GM19395 (cell line): Measurements from ENCODE around the gene RAB17.
A peak's percentile ranks its signal among the peaks of the same experiment; 100 is the strongest.

ENCODE experiments used
- ATAC-seq: cut with Tn5 transposase; IDR thresholded peaks from one replicate; pipeline ENCODE4 v1.9.1; 2021; ENCODE audit warnings: mild to moderate bottlenecking, moderate library complexity; ENCODE audit not compliant: unreplicated experiment

The RAB17 gene

DNA sequence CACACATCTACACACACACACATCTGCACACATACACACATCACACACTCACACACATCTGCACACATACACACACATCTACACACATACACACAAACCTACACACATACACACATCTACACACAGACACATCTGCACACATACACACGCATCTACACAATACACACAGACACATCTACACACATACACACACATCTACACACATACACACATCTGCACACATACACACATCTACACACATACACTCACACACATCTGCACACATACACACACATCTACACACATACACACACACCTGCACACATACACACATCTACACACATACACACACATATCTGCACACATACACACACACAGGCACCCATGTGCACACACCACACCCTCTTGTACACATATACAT, 24.6 kb downstream of the RAB17 start:
- no peak for ATAC-seq

GRCh38 chr2:237564526-237565131, 25.9 kb downstream of the RAB17 start:
- no peak for ATAC-seq

- ATAC-seq: no peak
Observed at GRCh38 chr2:237563816-237564215, 26.7 kb downstream of the RAB17 start.

DNA sequence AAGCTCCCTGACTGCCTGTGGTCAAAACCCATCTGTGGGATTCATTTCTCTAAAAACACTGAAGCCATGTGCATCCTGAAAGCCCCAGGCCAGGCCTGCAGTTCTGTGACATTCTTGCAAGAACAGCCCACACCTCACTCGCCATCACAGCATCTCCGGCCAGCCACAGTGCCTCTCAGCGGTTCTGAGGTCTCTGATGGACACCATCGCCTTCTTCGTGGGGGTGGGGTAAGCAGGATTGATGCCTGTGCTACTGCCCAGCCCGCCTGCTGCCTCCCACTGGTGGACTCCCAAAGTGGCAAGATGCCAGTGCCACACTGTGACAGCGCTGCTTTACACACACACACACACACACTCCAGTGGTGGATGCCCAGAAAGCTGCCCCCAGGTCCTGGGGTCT, 29.3 kb downstream of the RAB17 start:
- no peak for ATAC-seq

- ATAC-seq: no peak
Observed at GRCh38 chr2:237558961-237559641, 31.4 kb downstream of the RAB17 start.

- peak; percentile 56 for ATAC-seq
Observed at GRCh38 chr2:237557633-237558015, 32.9 kb downstream of the RAB17 start.

- ATAC-seq: peak; percentile 99
Observed at GRCh38 chr2:237556773-237557632, 33.5 kb downstream of the RAB17 start.

DNA sequence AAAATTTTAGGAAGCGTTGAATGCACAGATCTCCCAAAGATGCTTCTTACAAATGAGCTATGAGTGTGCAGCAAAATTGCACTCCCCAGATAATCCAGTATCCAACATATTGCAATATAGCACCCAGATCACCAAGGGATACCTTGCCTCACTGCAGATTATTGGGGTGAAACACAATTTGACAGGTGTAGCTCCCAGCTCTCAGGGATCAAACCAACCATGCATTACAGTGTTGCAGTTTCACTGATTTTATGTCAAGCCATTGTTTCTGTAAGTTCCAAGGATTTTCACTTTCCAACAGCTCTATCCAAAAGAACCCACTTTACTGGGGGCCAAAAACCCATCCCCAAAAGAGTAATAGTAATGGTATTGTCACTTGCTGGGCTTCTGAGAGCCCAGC, 35.0 kb downstream of the RAB17 start:
- no peak for ATAC-seq

GRCh38 chr2:237553948-237554347, 36.6 kb downstream of the RAB17 start:
- no peak for ATAC-seq

DNA sequence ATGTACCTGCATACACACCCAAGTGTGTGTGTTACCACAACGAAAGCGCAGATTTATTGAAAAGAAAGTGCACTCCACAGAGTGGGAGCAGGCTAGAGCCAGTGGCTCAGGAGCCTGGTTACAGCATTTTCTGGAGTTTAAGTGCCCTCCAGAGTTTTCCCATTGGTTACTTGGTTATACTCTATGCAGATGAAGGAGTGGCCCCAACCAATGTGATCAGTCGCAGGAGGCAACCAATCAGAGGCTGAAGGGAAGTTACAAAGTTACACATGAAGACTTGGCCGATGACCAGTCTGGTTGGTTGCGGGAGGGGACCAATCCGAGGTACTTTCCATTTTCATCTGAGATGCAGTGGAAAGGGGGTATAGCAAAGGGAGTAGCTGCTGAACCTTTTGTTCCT, 37.6 kb downstream of the RAB17 start:
- no peak for ATAC-seq

DNA sequence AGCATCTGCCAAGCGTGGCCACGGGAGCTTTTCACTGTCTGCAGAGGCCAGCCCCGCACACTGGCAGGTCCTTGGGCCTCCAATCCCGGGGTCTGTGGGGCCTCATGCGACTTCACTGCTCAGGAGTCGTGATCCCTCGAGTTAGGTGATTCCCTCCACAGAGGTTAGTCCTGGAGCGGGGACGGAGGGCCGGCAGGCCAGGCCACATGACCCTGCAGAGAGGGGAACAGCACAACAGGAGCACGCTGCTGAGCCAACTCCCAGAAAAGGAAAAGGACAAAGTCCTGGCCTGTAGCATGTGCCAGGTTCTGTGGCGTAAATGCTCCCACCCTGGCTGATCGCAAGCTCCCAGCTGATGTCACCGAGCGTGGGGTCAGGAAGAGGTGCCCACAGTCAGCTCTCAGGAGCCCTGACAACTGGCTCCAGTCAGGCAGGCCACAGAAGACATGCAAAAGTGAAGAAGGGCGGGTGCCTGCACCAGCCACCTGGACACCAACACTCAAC, 39.4 kb downstream of the RAB17 start:
- no peak for ATAC-seq

- no peak for ATAC-seq
Observed at GRCh38 chr2:237549643-237550415, 40.7 kb downstream of the RAB17 start.

DNA sequence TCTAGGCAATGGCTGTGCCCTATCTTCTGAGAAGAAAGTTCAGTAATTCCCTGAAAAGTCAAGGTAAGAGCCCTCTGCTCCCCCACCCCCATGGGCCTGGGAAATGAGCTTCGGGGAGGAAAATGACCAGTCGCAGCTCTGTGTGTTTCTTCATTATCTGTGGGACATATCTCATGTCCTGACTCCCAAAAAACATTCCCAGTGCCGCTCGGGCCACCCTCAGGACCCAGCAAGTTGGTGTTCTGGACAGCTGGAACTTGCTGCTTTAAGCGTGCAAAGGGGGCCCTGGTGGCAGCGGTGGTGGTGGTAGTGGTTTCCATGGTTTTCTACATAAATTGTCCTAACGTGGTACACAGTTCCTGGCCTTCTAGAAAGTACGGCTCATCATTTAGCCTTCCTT, 41.3 kb downstream of the RAB17 start:
- no peak for ATAC-seq

- no peak for ATAC-seq
Observed at GRCh38 chr2:237547841-237548416, 42.6 kb downstream of the RAB17 start.

DNA sequence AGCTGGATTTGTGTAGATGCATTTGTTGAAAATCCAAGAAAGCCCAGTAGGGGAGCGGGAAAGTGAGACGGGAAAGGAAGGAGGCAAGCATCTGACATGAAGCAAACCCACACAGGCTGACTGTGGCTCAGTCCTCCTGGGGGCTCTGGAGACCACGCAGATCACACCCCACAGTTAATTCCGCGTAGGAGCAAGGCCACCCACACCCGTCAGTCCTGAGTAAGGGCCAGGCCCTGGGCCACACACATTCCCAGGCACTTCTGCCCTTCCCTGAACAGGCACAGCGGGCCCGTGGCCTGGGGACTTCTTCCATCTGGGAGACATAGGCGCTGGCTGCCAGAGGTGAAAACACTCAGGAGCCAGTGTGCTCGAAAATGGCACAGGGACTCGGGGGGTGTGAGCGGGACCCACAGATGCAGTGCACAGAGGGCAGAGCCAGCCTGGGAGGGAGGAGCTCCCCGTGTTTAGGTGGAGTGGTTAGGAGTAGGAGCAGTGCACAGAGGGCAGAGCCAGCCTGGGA, 43.6 kb downstream of the RAB17 start:
- no peak for ATAC-seq

GRCh38 chr2:237546040-237546875, 44.3 kb downstream of the RAB17 start:
- no peak for ATAC-seq

- no peak for ATAC-seq
Observed at GRCh38 chr2:237542001-237542704, 48.4 kb downstream of the RAB17 start.

- ATAC-seq: no peak
Observed at GRCh38 chr2:237541243-237541642, 49.3 kb downstream of the RAB17 start.

DNA sequence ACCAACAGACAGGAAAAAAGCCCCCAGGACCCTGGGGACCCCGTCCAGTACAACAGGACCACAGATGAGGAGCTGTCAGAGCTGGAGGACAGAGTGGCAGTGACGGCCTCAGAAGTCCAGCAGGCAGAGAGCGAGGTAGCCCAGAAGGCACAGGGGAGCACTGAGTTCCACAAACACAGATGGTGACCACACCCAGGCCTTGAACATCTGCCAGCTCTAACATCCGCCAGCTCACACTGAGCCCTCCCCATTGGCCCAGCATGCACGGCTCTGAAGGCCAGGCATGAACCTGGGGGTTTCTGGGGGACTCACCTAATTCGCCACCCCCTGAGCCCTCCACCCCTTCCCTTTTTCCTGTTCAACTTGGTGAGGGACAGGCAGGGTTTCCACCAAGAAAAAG, 49.7 kb downstream of the RAB17 start:
- ATAC-seq: no peak
